Measurements from ENCODE around the gene SPAG8. TPM values are rescaled to one million over a fixed set of nuclear protein-coding genes. Genes with fewer than 3 reads are reported as not detected.

The SPAG8 gene
- polyA plus RNA-seq, 1 donor (not counting 4 experiments of a cell fraction or from before 2014, with no cell fraction given) = 0.08 TPM

GRCh38 chr9:35829764-35830096 is 17.7 kb upstream of the SPAG8 start:
- H3K4me3 ChIP-seq (ENCODE audit: control insufficient read depth in 2 of 3, extremely low read depth in 1 of 3, insufficient read depth in 2 of 3, low read depth in 1 of 3, low read length in 3 of 3) = peak overlapping the region; percentile 49 to 79 (median 53)
- dilution Hi-C loops (cut with MboI; ENCODE audit: extremely low pct_ligation_motif_present, low sequenced_read_pairs) = no loop called here
- no peak overlapping the region for H3K9ac ChIP-seq (ENCODE audit: control insufficient read depth, extremely low read depth, insufficient read depth, low read length)
- H3K27me3 ChIP-seq (ENCODE audit: control insufficient read depth, extremely low read depth, insufficient read depth, low read length) = no peaks in the 10 kb centered on the region
- peak overlapping the region; percentile 79 for H3K4me2 ChIP-seq (ENCODE audit: control insufficient read depth, extremely low read depth, insufficient read depth, low read depth, low read length)
- no peak for TF ChIP-seq EZH2 (IDR thresholded peaks at IDR 0.05; ENCODE audit: low read length)
- TF ChIP-seq CTCF (optimal IDR thresholded peaks at IDR 0.05 in 1 of 3, IDR thresholded peaks at IDR 0.05 in 1 of 3, conservative IDR thresholded peaks at IDR 0.05 in 1 of 3; ENCODE audit: extremely low read depth in 1 of 3, insufficient read depth in 2 of 3, low read length in 3 of 3) = no peak
- H3K79me2 ChIP-seq (ENCODE audit: control insufficient read depth, insufficient read depth, low read length) = no peaks in the 10 kb centered on the region
- FAIRE-seq (no peak), DNase-seq (ENCODE audit: low read depth, low spot score) (no peak)
- no peaks in the 10 kb centered on the region for H3K9me1 ChIP-seq (ENCODE audit: control insufficient read depth, extremely low read depth, insufficient read depth, low read length)
- no peaks in the 10 kb centered on the region for H3K36me3 ChIP-seq (ENCODE audit: control insufficient read depth in 2 of 2, extremely low read depth in 1 of 2, insufficient read depth in 2 of 2, low read length in 2 of 2)
- H3K27ac ChIP-seq (ENCODE audit: control insufficient read depth, insufficient read depth, low read length) = no peak overlapping the region
- peak overlapping the region; percentile 74 for H2AFZ ChIP-seq (ENCODE audit: control insufficient read depth, low read length)
- H3K9me3 ChIP-seq (ENCODE audit: control insufficient read depth, low read depth, low read length) = no peaks in the 10 kb centered on the region
- no peaks in the 10 kb centered on the region for H4K20me1 ChIP-seq (ENCODE audit: control insufficient read depth, extremely low read depth, insufficient read depth, low read length)
- peaks cover 16% of the 10 kb centered on the region for H3K4me1 ChIP-seq (ENCODE audit: control insufficient read depth, extremely low read depth, insufficient read depth, low read length)

- Histone ChIP-seq H3K9me3 (ENCODE audit: control insufficient read depth, low read depth, low read length) (no peaks in the 10 kb centered on the region), H3K9me1 (ENCODE audit: control insufficient read depth, extremely low read depth, insufficient read depth, low read length) (no peaks in the 10 kb centered on the region), H3K4me2 (ENCODE audit: control insufficient read depth, extremely low read depth, insufficient read depth, low read depth, low read length) (peak within 1 kb of the TSS; percentile 92), H3K36me3 (ENCODE audit: control insufficient read depth in 2 of 2, extremely low read depth in 1 of 2, insufficient read depth in 2 of 2, low read length in 2 of 2) (no peaks in the 10 kb centered on the region), H4K20me1 (ENCODE audit: control insufficient read depth, extremely low read depth, insufficient read depth, low read length) (no peaks in the 10 kb centered on the region), H3K79me2 (ENCODE audit: control insufficient read depth, insufficient read depth, low read length) (no peaks in the 10 kb centered on the region), H3K4me3 (ENCODE audit: control insufficient read depth in 2 of 3, extremely low read depth in 1 of 3, insufficient read depth in 2 of 3, low read depth in 1 of 3, low read length in 3 of 3) (peak within 1 kb of the TSS; percentile 53 to 84 (median 79)), H3K9ac (ENCODE audit: control insufficient read depth, extremely low read depth, insufficient read depth, low read length) (peak within 1 kb of the TSS; percentile 78), H3K27me3 (ENCODE audit: control insufficient read depth, extremely low read depth, insufficient read depth, low read length) (no peaks in the 10 kb centered on the region), H3K27ac (ENCODE audit: control insufficient read depth, insufficient read depth, low read length) (peak within 1 kb of the TSS; percentile 47), H2AFZ (ENCODE audit: control insufficient read depth, low read length) (peak within 1 kb of the TSS; percentile 98), H3K4me1 (ENCODE audit: control insufficient read depth, extremely low read depth, insufficient read depth, low read length) (peaks cover 18% of the 10 kb centered on the region)
- TF ChIP-seq EZH2 (IDR thresholded peaks at IDR 0.05; ENCODE audit: low read length) (no peak), CTCF (optimal IDR thresholded peaks at IDR 0.05 in 1 of 3, IDR thresholded peaks at IDR 0.05 in 1 of 3, conservative IDR thresholded peaks at IDR 0.05 in 1 of 3; ENCODE audit: extremely low read depth in 1 of 3, insufficient read depth in 2 of 3, low read length in 3 of 3) (no peak)
- DNase-seq (ENCODE audit: low read depth, low spot score) = no peak
- FAIRE-seq = no peak
- dilution Hi-C loops (cut with MboI; ENCODE audit: extremely low pct_ligation_motif_present, low sequenced_read_pairs) = no loop called here
Observed at GRCh38 chr9:35829084-35829763, 17.2 kb upstream of the SPAG8 start, which contains the start of gene TMEM8B. TMEM8B (plus strand) TSS chr9:35829228; CDS start chr9:35829448, 220 bp downstream.

Measured in keratinocyte (primary cell).